HG03354 (cell line): Measurements from ENCODE around the gene ANXA2R.
"Not testable (repeated sequence)": the region's sequence is repeated elsewhere in the genome, so short reads cannot be mapped to it uniquely, and the experiment has no call there.

Experiments used
- ATAC-seq: cut with Tn5 transposase; IDR thresholded peaks from one replicate; pipeline ENCODE4 v1.9.1; 2021; ENCODE audit warnings: mild to moderate bottlenecking; ENCODE audit not compliant: unreplicated experiment, poor library complexity, severe bottlenecking

ANXA2R gene

GRCh38 chr5:43036856-43037635 lies 3.1 kb downstream of the ANXA2R start:
- ATAC-seq = no peak

GRCh38 chr5:43036409-43036808 lies 3.7 kb downstream of the ANXA2R start:
- no peak for ATAC-seq

- no peak for ATAC-seq
Measured at GRCh38 chr5:43034591-43034968, 5.5 kb downstream of the ANXA2R start.

GRCh38 chr5:43033841-43034590 lies 6.1 kb downstream of the ANXA2R start:
- ATAC-seq = no peak

- no peak for ATAC-seq
Measured at GRCh38 chr5:43027054-43027785, 12.9 kb downstream of the ANXA2R start.

- not testable (repeated sequence) for ATAC-seq
Measured at GRCh38 chr5:43025184-43025950, 14.8 kb downstream of the ANXA2R start.

- no peak for ATAC-seq
Measured at GRCh38 chr5:43024217-43024616, 15.9 kb downstream of the ANXA2R start.

GRCh38 chr5:43021151-43021550 lies 19.0 kb downstream of the ANXA2R start:
- ATAC-seq = no peak

GRCh38 chr5:43020399-43020746 lies 19.7 kb downstream of the ANXA2R start:
- ATAC-seq = peak; percentile 13

GRCh38 chr5:43019614-43020398 lies 20.3 kb downstream of the ANXA2R start:
- peak; percentile 77 for ATAC-seq

GRCh38 chr5:43019291-43019613 lies 20.9 kb downstream of the ANXA2R start:
- ATAC-seq = no peak

GRCh38 chr5:43017428-43017815 lies 22.7 kb downstream of the ANXA2R start:
- ATAC-seq = peak; percentile 21

- no peak for ATAC-seq
Measured at GRCh38 chr5:43016217-43016779, 23.8 kb downstream of the ANXA2R start.

- no peak for ATAC-seq
Measured at GRCh38 chr5:43014522-43014921, 25.6 kb downstream of the ANXA2R start.

- ATAC-seq = no peak
Measured at GRCh38 chr5:43010935-43011315, 29.2 kb downstream of the ANXA2R start.

- ATAC-seq = peak; percentile 54
Measured at GRCh38 chr5:43008363-43009153, 31.6 kb downstream of the ANXA2R start.

- peak; percentile 51 for ATAC-seq
Measured at GRCh38 chr5:43007911-43008362, 32.2 kb downstream of the ANXA2R start.

- peak; percentile 23 for ATAC-seq
Measured at GRCh38 chr5:43007246-43007910, 32.7 kb downstream of the ANXA2R start.
